IMR-90 (cell line): ENCODE measurements around the gene TSPAN31. TPM values are rescaled to one million over a fixed set of nuclear protein-coding genes. Genes with fewer than 3 reads are reported as not detected.

Experiments used
- ATAC-seq: fragments of 200-7000 bp; cut with Tn5 transposase; 2 replicates; pipeline ENCODE4 v1.9.1; 2020; ENCODE audit warnings: low read depth, mild to moderate bottlenecking, moderate library complexity
- BruUV-seq: library from RNA; stranded (reverse); fragments of 400-500 nt; replicated peaks from 2 replicates; lab custom pipeline; 2021; lab: Mats Ljungman, UMichigan
- CTCF ChIA-PET: fragments of 300-600 bp; formaldehyde crosslinking; extraction: SDS; loops from one replicate; lab custom pipeline; 2021; ENCODE audit warnings: antibody characterized with exemption; lab: Yijun Ruan, JAX
- POLR2A ChIA-PET: fragments of 300-600 bp; sonication (Branson Sonifier 250); formaldehyde crosslinking; loops from one replicate; lab custom pipeline; 2022; ENCODE audit warnings: antibody characterized with exemption; ENCODE audit not compliant: unreplicated experiment; lab: Charles Lee
- DNase-seq: peaks from one replicate; pipeline ENCODE4 v3.0.0; 2013
- H2AFZ ChIP-seq: replicated peaks from 2 replicates; pipeline ENCODE3; 2013; ENCODE audit warnings: low read length, mild to moderate bottlenecking; ENCODE audit not compliant: poor library complexity
- H2AK5ac ChIP-seq: 2 replicates; pipeline ENCODE4 v1.6.1; 2013; ENCODE audit warnings: low read depth, low read length, inconsistent platforms
- H2AK9ac ChIP-seq: replicated peaks from 2 replicates; pipeline ENCODE3; 2013; ENCODE audit warnings: mild to moderate bottlenecking, low read depth, low read length, moderate library complexity; ENCODE audit not compliant: poor library complexity
- H2BK120ac ChIP-seq: 2 replicates; pipeline ENCODE4 v1.6.1; 2013; ENCODE audit warnings: low read depth, low read length, inconsistent platforms
- H2BK15ac ChIP-seq: 3 replicates; pipeline ENCODE4 v1.6.1; 2013; ENCODE audit warnings: low read depth, low read length, inconsistent platforms
- H2BK20ac ChIP-seq: 2 replicates; pipeline ENCODE4 v1.6.1; 2013; ENCODE audit warnings: low read depth, mild to moderate bottlenecking, inconsistent platforms, low read length, moderate library complexity
- H2BK5ac ChIP-seq: 2 replicates; pipeline ENCODE4 v1.6.1; 2013; ENCODE audit warnings: mild to moderate bottlenecking, low read depth, low read length, inconsistent platforms; ENCODE audit not compliant: poor library complexity, severe bottlenecking
- H3K14ac ChIP-seq: replicated peaks from 2 replicates; pipeline ENCODE4 v1.6.1; 2013; ENCODE audit warnings: low read depth, low read length, inconsistent platforms
- H3K18ac ChIP-seq: 2 replicates; pipeline ENCODE4 v1.6.1; 2013; ENCODE audit warnings: low read depth, low read length, control low read depth
- H3K23ac ChIP-seq: 2 replicates; pipeline ENCODE4 v1.6.1; 2013; ENCODE audit warnings: low read depth, low read length, inconsistent platforms
- H3K27ac ChIP-seq: 2 replicates; pipeline ENCODE4 v1.5.1; 2013; ENCODE audit warnings: mild to moderate bottlenecking, control low read depth, low read length; ENCODE audit not compliant: insufficient read depth
- H3K27me3 ChIP-seq: 2 replicates; pipeline ENCODE4 v1.6.1; 2013; ENCODE audit warnings: low read length; ENCODE audit not compliant: control insufficient read depth, insufficient read depth
- H3K36me3 ChIP-seq: 2 replicates; pipeline ENCODE4 v1.6.1; 2013; ENCODE audit warnings: low read length, mixed read lengths; ENCODE audit not compliant: control insufficient read depth, insufficient read depth
- H3K4ac ChIP-seq: 2 replicates; pipeline ENCODE4 v1.6.1; 2013; ENCODE audit warnings: low read depth, low read length, inconsistent platforms
- H3K4me1 ChIP-seq: 2 replicates; pipeline ENCODE4 v1.6.1; 2013; ENCODE audit warnings: low read length, mixed read lengths; ENCODE audit not compliant: control insufficient read depth, insufficient read depth
- H3K4me2 ChIP-seq: 2 replicates; pipeline ENCODE4 v1.6.1; 2013; ENCODE audit warnings: low read depth, mild to moderate bottlenecking, control low read depth, low read length, moderate library complexity
- H3K4me3 ChIP-seq: 2 replicates; pipeline ENCODE4 v1.5.1; 2013; ENCODE audit warnings: low read depth, mild to moderate bottlenecking, control low read depth, low read length, moderate library complexity; ENCODE audit not compliant: insufficient read depth
- H3K56ac ChIP-seq: 2 replicates; pipeline ENCODE4 v1.6.1; 2013; ENCODE audit warnings: low read length, inconsistent platforms; ENCODE audit not compliant: insufficient read depth; ENCODE audit errors: extremely low read depth
- H3K79me1 ChIP-seq, 2 experiments: 2 replicates each; pipeline ENCODE4 v1.6.1; 2013; ENCODE audit warnings: low read length in 2 of 2, inconsistent platforms in 1 of 2, low read depth in 1 of 2
- H3K9ac ChIP-seq: 2 replicates; pipeline ENCODE4 v1.6.1; 2013; ENCODE audit warnings: low read depth, low read length, control low read depth
- H3K9me1 ChIP-seq: 2 replicates; pipeline ENCODE4 v1.6.1; 2013; ENCODE audit warnings: low read length, inconsistent platforms; ENCODE audit not compliant: insufficient read depth
- H3K9me3 ChIP-seq: 2 replicates; pipeline ENCODE4 v1.6.1; 2013; ENCODE audit warnings: low read length; ENCODE audit not compliant: control insufficient read depth, insufficient read depth
- H4K20me1 ChIP-seq: 2 replicates; pipeline ENCODE4 v1.6.1; 2013; ENCODE audit warnings: low read length, inconsistent platforms; ENCODE audit not compliant: insufficient read depth
- H4K5ac ChIP-seq: 2 replicates; pipeline ENCODE4 v1.6.1; 2013; ENCODE audit warnings: mild to moderate bottlenecking, low read depth, low read length, control low read depth
- H4K8ac ChIP-seq, 2 experiments: 2 replicates each; pipeline ENCODE4 v1.6.1; 2013; ENCODE audit warnings: low read depth in 2 of 2, low read length in 2 of 2, control low read depth in 1 of 2, inconsistent platforms in 1 of 2
- H4K91ac ChIP-seq: 2 replicates; pipeline ENCODE4 v1.6.1; 2013; ENCODE audit warnings: low read depth, low read length, inconsistent platforms; ENCODE audit not compliant: insufficient read depth
- BHLHE40 ChIP-seq: fragments of 150-350 bp; IDR thresholded peaks from 2 replicates; pipeline ENCODE4 v1.6.1; 2016; ENCODE audit warnings: mild to moderate bottlenecking, low read depth, low read length
- CTCF ChIP-seq: conservative IDR thresholded peaks from 2 replicates; pipeline ENCODE4 v1.5.1; 2012; ENCODE audit warnings: mild to moderate bottlenecking, low read depth, low read length, improper control_type of control experiment
- NFE2L2 ChIP-seq: fragments of 150-350 bp; IDR thresholded peaks from 2 replicates; pipeline ENCODE4 v1.6.1; 2016; ENCODE audit warnings: low read depth, mild to moderate bottlenecking, low read length
- RAD21 ChIP-seq: IDR thresholded peaks from 2 replicates; pipeline ENCODE4 v1.6.1; 2012; ENCODE audit warnings: low read length, improper control_type of control experiment
- SMC3 ChIP-seq: fragments of 150-350 bp; IDR thresholded peaks from 2 replicates; pipeline ENCODE4 v1.6.1; 2016; ENCODE audit warnings: low read depth, mild to moderate bottlenecking, antibody characterized with exemption, low read length, moderate library complexity
- WGBS, 2 experiments: methylation state at CpG; one replicate each; pipeline versions ENCODE4 v1.1.5 to v1.1.7; 2013; ENCODE audit warnings: missing lambda C conversion rate in 2 of 2; ENCODE audit not compliant: insufficient read length in 1 of 2; ENCODE audit errors: extremely low coverage in 2 of 2; 5-methylcytosine and 5-hydroxymethylcytosine counted together
- dilution Hi-C: fragments of 300-500 bp; cut with HindIII; formaldehyde crosslinking; loops from one replicate; pipeline ENCODE4 v1.14.3; 2018; ENCODE audit warnings: low sequenced_read_pairs; ENCODE audit not compliant: unreplicated experiment
- in situ Hi-C: fragments of 300-500 bp; cut with MboI; formaldehyde crosslinking; loops from 3 replicates; pipeline ENCODE4 v1.14.3; 2019; ENCODE audit warnings: low sequenced_read_pairs, inconsistent platforms, mixed read lengths
- intact Hi-C: fragments of 100-400 bp; cut with micrococcal nuclease; formaldehyde crosslinking; loops from 2 replicates; pipeline ENCODE4 v1.10.0; 2022
- polyA plus RNA-seq, 3 experiments: library from polyadenylated mRNA; depleted of rRNA; stranded (reverse); fragments of >200 nt; gene quantifications; 2 replicates each; pipeline ENCODE4 v1.2.3, GENCODE V29; 2012; ENCODE audit warnings: low replicate concordance in 1 of 3
- total RNA-seq: library from RNA; depleted of rRNA; stranded (reverse); fragments of >200 nt; gene quantifications from 2 replicates; pipeline ENCODE4 v1.2.3, GENCODE V29; 2012

The TSPAN31 gene
- total and polyA plus RNA-seq, 2 of the 4 experiments (the other 2 are of a cell fraction): 12.3 to 71.2 TPM

DNA sequence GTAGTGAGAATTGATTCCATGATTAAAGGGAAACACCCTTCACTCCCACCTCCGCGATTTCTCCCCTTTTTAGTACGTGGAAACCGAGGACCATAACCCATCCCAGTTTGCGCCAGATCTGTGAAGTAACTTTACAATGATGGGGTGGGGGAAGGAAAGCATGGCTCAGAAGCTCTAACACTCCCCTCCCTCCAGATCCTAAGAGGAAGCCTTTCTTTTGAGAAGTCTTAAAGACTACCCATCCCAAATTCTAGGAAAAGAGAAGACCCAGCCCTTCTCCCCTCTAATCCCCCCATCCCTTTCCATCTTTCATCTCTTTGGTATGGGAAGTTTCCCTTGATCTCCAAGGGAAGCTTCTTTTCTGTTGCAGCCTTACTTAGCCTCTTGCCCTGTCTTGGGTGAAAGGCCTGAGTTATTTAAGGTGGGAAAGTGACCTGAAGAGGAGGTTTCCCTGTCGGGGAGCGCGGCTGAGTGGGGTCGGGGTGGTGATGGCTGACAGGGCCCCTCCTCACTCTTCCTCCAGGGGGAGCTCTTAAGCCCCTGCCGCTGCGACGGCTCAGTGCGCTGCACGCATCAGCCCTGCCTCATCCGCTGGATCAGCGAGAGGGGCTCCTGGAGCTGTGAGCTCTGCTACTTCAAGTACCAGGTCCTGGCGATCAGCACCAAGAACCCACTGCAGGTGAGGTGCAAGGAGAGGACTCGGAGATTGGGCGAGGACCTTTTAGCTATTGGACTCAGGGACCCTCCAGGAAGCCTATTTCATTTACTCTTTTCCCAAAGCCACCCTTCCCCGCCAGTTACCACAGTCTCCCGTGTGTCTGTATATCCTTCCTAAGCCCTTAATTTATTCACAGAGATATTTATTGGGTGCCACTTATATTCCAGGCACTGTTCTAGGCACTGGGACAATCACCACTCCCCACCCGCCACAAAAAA is 11.8 kb downstream of the TSPAN31 start:
- H2AK5ac ChIP-seq: no peak overlapping the region
- no peak overlapping the region for H4K91ac ChIP-seq
- no peak overlapping the region for H4K8ac ChIP-seq
- H3K27me3 ChIP-seq: peaks cover 10% of the 10 kb centered on the region
- H3K23ac ChIP-seq: no peak overlapping the region
- intact Hi-C loops (no loop called here), in situ Hi-C loops (no loop called here), dilution Hi-C loops (no loop called here)
- no peak overlapping the region for H3K4me3 ChIP-seq
- H4K5ac ChIP-seq: no peak overlapping the region
- ChIA-PET POLR2A (no interaction called here), CTCF (interaction anchor here (0.7 kb wide), 1 partner anchor 186 kb away, joined by 3 read pairs; no protein-coding TSS in a partner anchor)
- peak overlapping the region; percentile 35 for H3K4me2 ChIP-seq
- no peak overlapping the region for H3K18ac ChIP-seq
- peaks cover 3% of the 10 kb centered on the region; the same call in 1 of the 2 replicates for H3K4me1 ChIP-seq
- no peak overlapping the region for H2BK120ac ChIP-seq
- H4K20me1 ChIP-seq: no peaks in the 10 kb centered on the region; the same call in 1 of the 2 replicates
- no peak overlapping the region for H2AK9ac ChIP-seq
- H2BK15ac ChIP-seq: no peak overlapping the region
- H3K4ac ChIP-seq: no peak overlapping the region
- H3K14ac ChIP-seq: no peak overlapping the region
- peaks cover 9% of the 10 kb centered on the region for H3K36me3 ChIP-seq
- no peak overlapping the region for H2BK5ac ChIP-seq
- no peak overlapping the region for H2BK20ac ChIP-seq
- no peak overlapping the region for H3K9ac ChIP-seq
- TF ChIP-seq SMC3: 0 out of 2 replicates have a peak, but pooled peaks have one; percentile 6
- peak; percentile 28 for TF ChIP-seq RAD21
- no peak for TF ChIP-seq BHLHE40
- no peak for TF ChIP-seq NFE2L2
- peak; percentile 56 for TF ChIP-seq CTCF
- ATAC-seq (no peak), DNase-seq (no peak)
- H3K27ac ChIP-seq: no peak overlapping the region
- H3K56ac ChIP-seq: no peak overlapping the region
- H2AFZ ChIP-seq: peak overlapping the region; percentile 12
- 64% methylated on average over 9 of the region's 22 CpGs; no CpG with 5 or more reads in 1 of the 2 experiments for WGBS, 2 experiments
- H3K9me3 ChIP-seq: no peaks in the 10 kb centered on the region
- peaks cover 0 to 9% of the 10 kb centered on the region in 2 experiments; a peak in 3 of 4 replicates for H3K79me1 ChIP-seq
- H3K9me1 ChIP-seq: peaks cover 4% of the 10 kb centered on the region
- BruUV-seq: no TSS peak
